HepG2 (cell line): ENCODE data around the gene NMT2. TPM values are rescaled to one million over a fixed set of nuclear protein-coding genes. Genes with fewer than 3 reads are reported as not detected.
A peak's percentile ranks its signal among the peaks of the same experiment; 100 is the strongest.

ENCODE experiments used
- ATAC-seq: fragments of 200-7000 bp; cut with Tn5 transposase; 3 replicates; pipeline ENCODE4 v1.9.1; 2020; ENCODE audit warnings: mild to moderate bottlenecking, moderate library complexity
- BruUV-seq: library from RNA; stranded (reverse); fragments of 400-500 nt; replicated peaks from 2 replicates; lab custom pipeline; 2021; lab: Mats Ljungman, UMichigan
- CTCF ChIA-PET: fragments of 300-600 bp; formaldehyde crosslinking; extraction: SDS; loops from one replicate; lab custom pipeline; 2021; ENCODE audit warnings: low total read pairs, inconsistent platforms, low intra/inter-chr PET ratio; lab: Yijun Ruan, JAX
- POLR2A ChIA-PET: fragments of 350-600 bp; sonication (Branson Sonifier 250); formaldehyde crosslinking; loops from one replicate; lab custom pipeline; 2020; ENCODE audit warnings: antibody characterized with exemption, inconsistent platforms; lab: Yijun Ruan, JAX
- DNase-seq: peaks from one replicate; pipeline ENCODE4 v3.0.0-alpha.2; 2015; ENCODE audit warnings: low spot score
- FAIRE-seq: peaks from 3 replicates; lab custom pipeline; 2011; peaks lifted over from hg19 to GRCh38; lab: Jason Lieb, UNC
- H2AFZ ChIP-seq: one replicate; pipeline ENCODE4 v1.6.1; 2011; ENCODE audit warnings: low read length, inconsistent platforms
- H3K27ac ChIP-seq: fragments of 300-600 bp; 3 replicates; pipeline ENCODE4 v1.8.0; 2011; ENCODE audit warnings: mixed run types, mild to moderate bottlenecking, mixed read lengths, low read length, inconsistent platforms; ENCODE audit not compliant: insufficient read depth; ENCODE audit errors: extremely low read length
- H3K27me3 ChIP-seq, 2 experiments: fragments of 200-600 bp in 1 of 2; 2 replicates in 1 of 2; 3 replicates in 1 of 2; pipeline versions ENCODE4 v1.6.0 to v1.8.0; 2011; ENCODE audit warnings: low read length in 2 of 2, mild to moderate bottlenecking in 2 of 2, moderate library complexity in 2 of 2, inconsistent platforms in 1 of 2; ENCODE audit not compliant: insufficient read depth in 2 of 2, control insufficient read depth in 1 of 2
- H3K36me3 ChIP-seq, 2 experiments: fragments of 200-600 bp in 1 of 2; replicated peaks in 1 of 2; 2 replicates in 1 of 2; 3 replicates in 1 of 2; pipeline versions ENCODE4 v1.5.1 to v1.8.0; 2011; ENCODE audit warnings: low read length in 2 of 2, inconsistent platforms in 1 of 2; ENCODE audit not compliant: insufficient read depth in 2 of 2, control insufficient read depth in 1 of 2
- H3K4me1 ChIP-seq: 2 replicates; pipeline ENCODE4 v1.5.1; 2012; ENCODE audit warnings: low read length, inconsistent platforms; ENCODE audit not compliant: insufficient read depth
- H3K4me2 ChIP-seq: 2 replicates; pipeline ENCODE4 v1.6.0; 2011; ENCODE audit warnings: low read depth, low read length, inconsistent platforms
- H3K4me3 ChIP-seq, 3 experiments: fragments of 200-600 bp in 1 of 3; sonication (generic), shearing (Covaris generic) in 1 of 3; replicated peaks in 1 of 3; 2 replicates each; pipeline ENCODE4 v1.5.1; 2011 to 2016; ENCODE audit warnings: low read length in 3 of 3, inconsistent platforms in 2 of 3, low read depth in 2 of 3, mild to moderate bottlenecking in 2 of 3, control low read depth in 1 of 3, mixed read lengths in 1 of 3; ENCODE audit not compliant: insufficient read depth in 1 of 3
- H3K79me2 ChIP-seq: one replicate; pipeline ENCODE4 v1.6.1; 2011; ENCODE audit warnings: low read length, inconsistent platforms; ENCODE audit not compliant: insufficient read depth
- H3K9ac ChIP-seq: 2 replicates; pipeline ENCODE4 v1.6.0; 2011; ENCODE audit warnings: mild to moderate bottlenecking, low read depth, low read length, inconsistent platforms; ENCODE audit not compliant: insufficient read depth
- H3K9me3 ChIP-seq: 2 replicates; pipeline ENCODE4 v1.5.1; 2012; ENCODE audit warnings: mild to moderate bottlenecking, low read length
- H4K20me1 ChIP-seq: 2 replicates; pipeline ENCODE4 v1.6.0; 2011; ENCODE audit warnings: inconsistent platforms, mild to moderate bottlenecking, low read length, moderate library complexity; ENCODE audit not compliant: insufficient read depth
- BCL6 ChIP-seq: IDR thresholded peaks from 2 replicates; pipeline ENCODE4 v1.6.1; 2016; ENCODE audit warnings: missing genetic modification reagents, missing compliant biosample characterization
- CEBPG ChIP-seq: IDR thresholded peaks from 2 replicates; pipeline ENCODE4 v1.6.1; 2016
- DR1 ChIP-seq: sonication (generic); formaldehyde crosslinking; IDR thresholded peaks from 2 replicates; pipeline ENCODE4 v1.8.0; 2021; ENCODE audit warnings: mild to moderate bottlenecking, missing genetic modification reagents, inconsistent platforms
- ELF3 ChIP-seq: IDR thresholded peaks from 2 replicates; pipeline ENCODE4 v1.6.1; 2016; ENCODE audit warnings: missing genetic modification reagents, missing compliant biosample characterization
- GATA4 ChIP-seq: sonication (generic); IDR thresholded peaks from 2 replicates; pipeline ENCODE4 v1.6.1; 2016; ENCODE audit warnings: antibody characterized with exemption, low read depth, borderline replicate concordance
- GATAD2A ChIP-seq: IDR thresholded peaks from 2 replicates; pipeline ENCODE4 v1.6.1; 2016
- NAIF1 ChIP-seq: sonication (generic); formaldehyde crosslinking; IDR thresholded peaks from 2 replicates; pipeline ENCODE4 v1.5.0; 2020; ENCODE audit warnings: mild to moderate bottlenecking, missing genetic modification reagents, borderline replicate concordance
- PHF5A ChIP-seq: IDR thresholded peaks from one replicate; pipeline ENCODE4 v1.6.1; 2018; ENCODE audit warnings: low read depth, missing genetic modification reagents; ENCODE audit not compliant: unreplicated experiment
- SMC3 ChIP-seq: IDR thresholded peaks from 2 replicates; pipeline ENCODE4 v1.6.1; 2011; ENCODE audit warnings: low read length, improper control_type of control experiment
- XRCC5 ChIP-seq: fragments of 200-400 bp; formaldehyde crosslinking; optimal IDR thresholded peaks from 2 replicates; pipeline ENCODE3; 2017; ENCODE audit warnings: mild to moderate bottlenecking, low read length
- ZBTB46 ChIP-seq: sonication (generic); formaldehyde crosslinking; IDR thresholded peaks from 2 replicates; pipeline ENCODE4 v1.4.0; 2020; ENCODE audit warnings: mild to moderate bottlenecking, missing genetic modification reagents, borderline replicate concordance
- ZNF770 ChIP-seq: sonication (generic); formaldehyde crosslinking; IDR thresholded peaks from 2 replicates; pipeline ENCODE4 v1.5.0; 2020; ENCODE audit warnings: mild to moderate bottlenecking, missing genetic modification reagents
- WGBS: methylation state at CpG from one replicate; pipeline ENCODE4 v1.1.6; 2017; ENCODE audit warnings: low lambda C conversion rate; 5-methylcytosine and 5-hydroxymethylcytosine counted together
- in situ Hi-C: cut with HindIII; loops from 2 replicates; pipeline ENCODE4 v1.10.0; 2017; ENCODE audit warnings: low pct_unique_long_range_greater_than_20kb; ENCODE audit not compliant: extremely low pct_ligation_motif_present
- intact Hi-C: fragments of 100-400 bp; cut with micrococcal nuclease; formaldehyde crosslinking; loops from one replicate; pipeline ENCODE4 v1.10.0; 2022; ENCODE audit not compliant: unreplicated experiment
- polyA plus RNA-seq, 8 experiments: library from polyadenylated mRNA; depleted of rRNA in 3 of 8; stranded (reverse) in 7 of 8; unstranded in 1 of 8; fragments of >200 nt; fragmentation: Illumina TruSeq in 4 of 8; extraction: Trizol in 4 of 8; gene quantifications; 2 replicates each; pipeline versions ENCODE4 v1.2.1 to v1.2.3, GENCODE V29; 2011 to 2016; ENCODE audit warnings: low read depth in 4 of 8, missing spikeins in 1 of 8, mixed read lengths in 1 of 8; ENCODE audit not compliant: insufficient read depth in 1 of 8
- total RNA-seq, 5 experiments: library from RNA; depleted of rRNA; stranded (reverse); fragments of >200 nt; fragmentation: Illumina TruSeq; extraction: Trizol; gene quantifications; 2 replicates each; pipeline ENCODE4 v1.2.3, GENCODE V29; 2016; ENCODE audit warnings: low read depth in 1 of 5
- TF ChIP-seq, protein P1 (sequence below): sonication (generic); formaldehyde crosslinking; IDR thresholded peaks from 2 replicates; pipeline ENCODE4 v1.4.0; 2020; ENCODE audit warnings: missing genetic modification reagents
- TF ChIP-seq, protein P2 (sequence below): IDR thresholded peaks from 2 replicates; pipeline ENCODE4 v1.6.1; 2016; ENCODE audit warnings: mild to moderate bottlenecking

The NMT2 gene
- total and polyA plus RNA-seq, 2 of the 13 experiments (the other 11 are each of a cell fraction or from before 2014, with no cell fraction given) = 10.1 to 23.8 TPM

- ChIA-PET CTCF (interaction anchor here (0.6 kb wide), 1 partner anchor 115 kb away, joined by 3 read pairs; no protein-coding TSS in a partner anchor), POLR2A (interaction anchor here (1.4 kb wide), 1 partner anchor 9 kb away, joined by 10 read pairs; the partner anchor contains the start of gene RPP38)
- Histone ChIP-seq H3K79me2 (peaks cover 2% of the 10 kb centered on the region), H2AFZ (no peak overlapping the region), H3K4me1 (peaks cover 20% of the 10 kb centered on the region), H3K27me3 (no peaks in the 10 kb centered on the region), H3K36me3 (peaks cover 11 to 40% of the 10 kb centered on the region in 2 experiments; a peak in 4 of 5 replicates), H3K4me2 (no peak overlapping the region), H3K27ac (no peak overlapping the region), H3K9ac (no peak overlapping the region), H3K4me3 (no peak overlapping the region), H4K20me1 (no peaks in the 10 kb centered on the region), H3K9me3 (no peaks in the 10 kb centered on the region)
- 67% methylated on average over 8 of the region's 8 CpGs for WGBS
- in situ Hi-C loops = loop anchor here (10.0 kb wide), 2 partner anchors 112 to 142 kb away; no protein-coding TSS in a partner anchor
- peak; percentile 68 for FAIRE-seq
- intact Hi-C loops = loop anchor here (1.0 to 10.0 kb wide), 3 partner anchors 58 to 154 kb away; partner anchors contain the start of genes DCLRE1C and NMT2
- no TSS peak for BruUV-seq
- ATAC-seq = peak; percentile 90
- peak; percentile 66 for DNase-seq
- TF ChIP-seq, protein P1, sequence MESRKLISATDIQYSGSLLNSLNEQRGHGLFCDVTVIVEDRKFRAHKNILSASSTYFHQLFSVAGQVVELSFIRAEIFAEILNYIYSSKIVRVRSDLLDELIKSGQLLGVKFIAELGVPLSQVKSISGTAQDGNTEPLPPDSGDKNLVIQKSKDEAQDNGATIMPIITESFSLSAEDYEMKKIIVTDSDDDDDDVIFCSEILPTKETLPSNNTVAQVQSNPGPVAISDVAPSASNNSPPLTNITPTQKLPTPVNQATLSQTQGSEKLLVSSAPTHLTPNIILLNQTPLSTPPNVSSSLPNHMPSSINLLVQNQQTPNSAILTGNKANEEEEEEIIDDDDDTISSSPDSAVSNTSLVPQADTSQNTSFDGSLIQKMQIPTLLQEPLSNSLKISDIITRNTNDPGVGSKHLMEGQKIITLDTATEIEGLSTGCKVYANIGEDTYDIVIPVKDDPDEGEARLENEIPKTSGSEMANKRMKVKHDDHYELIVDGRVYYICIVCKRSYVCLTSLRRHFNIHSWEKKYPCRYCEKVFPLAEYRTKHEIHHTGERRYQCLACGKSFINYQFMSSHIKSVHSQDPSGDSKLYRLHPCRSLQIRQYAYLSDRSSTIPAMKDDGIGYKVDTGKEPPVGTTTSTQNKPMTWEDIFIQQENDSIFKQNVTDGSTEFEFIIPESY (CRISPR knock-in tag) = 0 out of 2 replicates have a peak, but pooled peaks have one; percentile 4
- 0 out of 2 replicates have a peak, but pooled peaks have one; percentile 11 for TF ChIP-seq BCL6
- TF ChIP-seq NAIF1 (CRISPR knock-in tag) = no peak
- peak; percentile 23; the same call in 1 of the 2 replicates for TF ChIP-seq GATAD2A
- no peak for TF ChIP-seq ZBTB46 (CRISPR knock-in tag)
- TF ChIP-seq XRCC5 = peak; percentile 11
- 0 out of 2 replicates have a peak, but pooled peaks have one; percentile 15 for TF ChIP-seq ELF3 (CRISPR knock-in tag)
- peak; percentile 30; the same call in 1 of the 2 replicates for TF ChIP-seq ZNF770 (CRISPR knock-in tag)
- no peak for TF ChIP-seq GATA4
- TF ChIP-seq DR1 (CRISPR knock-in tag) = no peak
- TF ChIP-seq SMC3 = peak; percentile 87
- TF ChIP-seq PHF5A (CRISPR knock-in tag) = no peak
- 0 out of 2 replicates have a peak, but pooled peaks have one; percentile 4 for TF ChIP-seq CEBPG (CRISPR knock-in tag)
- TF ChIP-seq, protein P2, sequence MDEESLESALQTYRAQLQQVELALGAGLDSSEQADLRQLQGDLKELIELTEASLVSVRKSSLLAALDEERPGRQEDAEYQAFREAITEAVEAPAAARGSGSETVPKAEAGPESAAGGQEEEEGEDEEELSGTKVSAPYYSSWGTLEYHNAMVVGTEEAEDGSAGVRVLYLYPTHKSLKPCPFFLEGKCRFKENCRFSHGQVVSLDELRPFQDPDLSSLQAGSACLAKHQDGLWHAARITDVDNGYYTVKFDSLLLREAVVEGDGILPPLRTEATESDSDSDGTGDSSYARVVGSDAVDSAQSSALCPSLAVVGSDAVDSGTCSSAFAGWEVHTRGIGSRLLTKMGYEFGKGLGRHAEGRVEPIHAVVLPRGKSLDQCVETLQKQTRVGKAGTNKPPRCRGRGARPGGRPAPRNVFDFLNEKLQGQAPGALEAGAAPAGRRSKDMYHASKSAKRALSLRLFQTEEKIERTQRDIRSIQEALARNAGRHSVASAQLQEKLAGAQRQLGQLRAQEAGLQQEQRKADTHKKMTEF (CRISPR knock-in tag) = peak; percentile 19; the same call in 1 of the 2 replicates
These were observed 62.0 kb downstream of the NMT2 start for GRCh38 chr10:15106352-15107013.
